OCI-LY1 (cell line): Measurements from ENCODE around the gene NUDT5.
"Not testable (repeated sequence)": the region's sequence is repeated elsewhere in the genome, so short reads cannot be mapped to it uniquely, and the experiment has no call there.

Source experiments
- H2AFZ ChIP-seq: fragments of 200-600 bp; sonication (generic), shearing (Covaris generic); 2 replicates; pipeline ENCODE4 v1.6.0; 2014; ENCODE audit warnings: antibody characterized with exemption, mild to moderate bottlenecking, low read length
- H3F3A ChIP-seq: fragments of 200-600 bp; sonication (generic), shearing (Covaris generic); 2 replicates; pipeline ENCODE4 v1.6.0; 2014; ENCODE audit warnings: mild to moderate bottlenecking, antibody characterized with exemption, low read length, moderate library complexity; ENCODE audit not compliant: insufficient read depth
- H3K27ac ChIP-seq: fragments of 200-600 bp; sonication (generic); 2 replicates; pipeline ENCODE4 v1.5.1; 2014; ENCODE audit warnings: low read length, mixed run types, mild to moderate bottlenecking, low read depth; ENCODE audit not compliant: poor library complexity, severe bottlenecking
- H3K27me3 ChIP-seq: fragments of 200-600 bp; sonication (generic); 2 replicates; pipeline ENCODE4 v1.6.0; 2014; ENCODE audit warnings: antibody characterized with exemption, mild to moderate bottlenecking, low read length, moderate library complexity; ENCODE audit not compliant: insufficient read depth
- H3K36me3 ChIP-seq: fragments of 200-600 bp; sonication (generic); 2 replicates; pipeline ENCODE4 v1.6.1; 2014; ENCODE audit warnings: mild to moderate bottlenecking, antibody characterized with exemption, low read length, moderate library complexity, mixed read lengths; ENCODE audit not compliant: insufficient read depth
- H3K4me1 ChIP-seq: fragments of 200-600 bp; sonication (generic); 2 replicates; pipeline ENCODE4 v1.5.1; 2014; ENCODE audit warnings: mild to moderate bottlenecking, low read length, moderate library complexity; ENCODE audit not compliant: insufficient read depth, severe bottlenecking
- H3K4me2 ChIP-seq: fragments of 200-600 bp; sonication (generic), shearing (Covaris generic); 2 replicates; pipeline ENCODE4 v1.6.1; 2014; ENCODE audit warnings: low read length
- H3K4me3 ChIP-seq: fragments of 200-600 bp; sonication (generic); 2 replicates; pipeline ENCODE4 v1.5.1; 2014; ENCODE audit warnings: low read length, low read depth, mild to moderate bottlenecking, mixed read lengths; ENCODE audit not compliant: poor library complexity, severe bottlenecking
- H3K79me2 ChIP-seq: fragments of 200-600 bp; shearing (Covaris generic); 2 replicates; pipeline ENCODE4 v1.6.1; 2016; ENCODE audit warnings: mixed run types, low read length, mixed read lengths; ENCODE audit not compliant: insufficient read depth
- H3K9ac ChIP-seq: fragments of 200-600 bp; sonication (generic), shearing (Covaris generic); 2 replicates; pipeline ENCODE4 v1.6.1; 2014; ENCODE audit warnings: mild to moderate bottlenecking, low read length, mixed read lengths
- H3K9me2 ChIP-seq: fragments of 200-600 bp; sonication (generic), shearing (Covaris generic); 2 replicates; pipeline ENCODE4 v1.6.1; 2014; ENCODE audit warnings: low read depth, mild to moderate bottlenecking, low read length, mixed read lengths
- H3K9me3 ChIP-seq: fragments of 200-600 bp; shearing (Covaris generic); 2 replicates; pipeline ENCODE4 v1.6.1; 2014; ENCODE audit warnings: low read length, mixed read lengths
- H4K20me1 ChIP-seq: fragments of 200-600 bp; sonication (generic), shearing (Covaris generic); 2 replicates; pipeline ENCODE4 v1.6.0; 2016; ENCODE audit warnings: mild to moderate bottlenecking, low read length; ENCODE audit not compliant: insufficient read depth
- CTCF ChIP-seq: fragments of 200-600 bp; sonication (generic), shearing (Covaris generic); IDR thresholded peaks from 2 replicates; pipeline ENCODE4 v1.5.1; 2017; ENCODE audit warnings: mild to moderate bottlenecking, antibody characterized with exemption, low read length, moderate library complexity, mixed read lengths
- EZH2 ChIP-seq: fragments of 200-600 bp; sonication (generic), shearing (Covaris generic); IDR thresholded peaks from 2 replicates; pipeline ENCODE4 v1.8.0; 2017; ENCODE audit warnings: borderline replicate concordance, mixed run types, mild to moderate bottlenecking, antibody characterized with exemption, low read length, moderate library complexity, mixed read lengths

The NUDT5 gene

GRCh38 chr10:12177642-12178041, 18.0 kb downstream of the NUDT5 start:
- H3K36me3 ChIP-seq, result peaks cover 54% of the 10 kb centered on the region
- H3K9me3 ChIP-seq, result no peaks in the 10 kb centered on the region
- H4K20me1 ChIP-seq, result no peaks in the 10 kb centered on the region
- no peaks in the 10 kb centered on the region for H3K27me3 ChIP-seq
- H2AFZ ChIP-seq, result no peak overlapping the region
- H3K9me2 ChIP-seq, result no peaks in the 10 kb centered on the region
- H3K4me3 ChIP-seq, result no peak overlapping the region
- H3K27ac ChIP-seq, result no peak overlapping the region
- H3K4me1 ChIP-seq, result no peaks in the 10 kb centered on the region
- no peak overlapping the region for H3K4me2 ChIP-seq
- H3F3A ChIP-seq, result no peaks in the 10 kb centered on the region
- TF ChIP-seq EZH2, result no peak
- H3K9ac ChIP-seq, result no peak overlapping the region
- no peaks in the 10 kb centered on the region for H3K79me2 ChIP-seq

GRCh38 chr10:12171512-12171911, 24.2 kb downstream of the NUDT5 start:
- H2AFZ ChIP-seq, H3K9ac ChIP-seq, H3K27ac ChIP-seq, H3K4me1 ChIP-seq, H3K9me2 ChIP-seq, H3K4me3 ChIP-seq, H3K79me2 ChIP-seq, H3F3A ChIP-seq, H3K27me3 ChIP-seq, H4K20me1 ChIP-seq, H3K4me2 ChIP-seq, H3K9me3 ChIP-seq: not testable (repeated sequence)
- H3K36me3 ChIP-seq, result peaks cover 75% of the 10 kb centered on the region

DNA sequence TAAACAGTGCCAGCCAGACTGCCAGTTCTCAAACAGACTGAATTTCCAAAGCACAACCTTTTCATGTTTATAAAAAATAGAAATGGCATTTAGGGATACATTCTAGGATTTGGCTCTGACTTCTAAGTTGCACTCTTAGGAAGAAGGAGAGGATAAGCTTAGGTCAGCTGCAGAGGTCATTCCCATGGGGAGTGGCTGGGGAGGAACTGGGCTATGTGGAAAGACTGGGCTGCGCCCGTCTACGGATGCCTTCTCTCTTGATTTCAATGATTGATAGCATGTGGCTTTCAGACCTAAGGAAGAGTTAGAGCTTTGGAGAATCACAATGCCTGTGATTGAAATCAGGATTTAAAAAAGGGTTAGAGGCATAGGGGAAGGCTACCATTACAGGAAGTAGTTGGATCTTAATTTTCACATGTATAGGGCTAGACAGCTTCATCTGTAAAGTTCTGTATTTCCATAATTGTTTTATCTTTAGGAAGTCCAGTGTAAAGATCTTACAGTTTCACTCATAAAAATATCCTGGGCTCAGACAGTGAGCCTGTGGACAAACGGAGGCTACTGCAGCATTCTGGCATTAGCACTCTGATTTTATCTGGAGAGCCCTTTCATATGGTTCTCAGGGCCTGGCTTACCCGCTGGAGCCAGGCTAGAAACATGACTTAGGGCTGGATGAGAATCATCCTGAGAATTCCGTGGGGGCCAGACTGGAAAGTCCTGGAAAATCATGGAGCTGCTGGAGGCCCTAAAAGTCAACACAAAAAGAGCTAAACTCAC, 29.5 kb downstream of the NUDT5 start:
- no peaks in the 10 kb centered on the region for H3K9me3 ChIP-seq
- peaks cover 85% of the 10 kb centered on the region for H3K36me3 ChIP-seq
- H3K79me2 ChIP-seq, result no peaks in the 10 kb centered on the region
- no peak overlapping the region for H3K4me2 ChIP-seq
- H2AFZ ChIP-seq, result no peak overlapping the region
- no peaks in the 10 kb centered on the region for H3K27me3 ChIP-seq
- H4K20me1 ChIP-seq, result no peaks in the 10 kb centered on the region
- no peak overlapping the region for H3K4me3 ChIP-seq
- H3K9me2 ChIP-seq, result no peaks in the 10 kb centered on the region
- H3F3A ChIP-seq, result no peaks in the 10 kb centered on the region
- TF ChIP-seq CTCF, result no peak
- TF ChIP-seq EZH2, result no peak
- no peak overlapping the region for H3K27ac ChIP-seq
- H3K4me1 ChIP-seq, result no peaks in the 10 kb centered on the region
- no peak overlapping the region for H3K9ac ChIP-seq

DNA sequence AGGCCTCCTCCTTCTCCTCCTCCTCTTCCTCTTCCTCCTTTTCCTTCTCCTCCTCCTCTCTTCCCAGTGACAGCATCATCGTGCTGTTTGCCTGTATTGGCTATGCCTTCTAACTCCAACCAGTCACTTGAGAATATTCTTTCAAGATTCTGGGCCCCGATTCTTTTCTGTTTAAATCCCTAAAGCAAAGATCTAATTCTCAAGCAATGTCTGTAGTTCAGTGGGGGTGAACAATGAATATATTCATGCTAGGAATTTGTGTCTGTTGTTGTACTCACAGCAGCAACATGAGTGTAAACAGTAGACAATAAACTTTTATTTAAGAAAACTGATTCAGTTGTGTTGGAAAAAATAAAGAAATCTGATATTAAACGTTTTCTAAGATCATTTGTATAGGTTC, 30.7 kb downstream of the NUDT5 start:
- Histone ChIP-seq H2AFZ (no peak overlapping the region), H3K9me2 (no peaks in the 10 kb centered on the region), H3F3A (no peaks in the 10 kb centered on the region), H3K4me2 (no peak overlapping the region), H3K79me2 (no peaks in the 10 kb centered on the region), H3K4me3 (no peak overlapping the region), H4K20me1 (no peaks in the 10 kb centered on the region), H3K4me1 (no peaks in the 10 kb centered on the region), H3K36me3 (peaks cover 82% of the 10 kb centered on the region), H3K9ac (no peak overlapping the region), H3K9me3 (no peaks in the 10 kb centered on the region), H3K27me3 (no peaks in the 10 kb centered on the region), H3K27ac (no peak overlapping the region)
- TF ChIP-seq CTCF (no peak), EZH2 (no peak)
